Tongue (tissue), 2 donors: ENCODE results near the gene SLC29A1. TPM values are rescaled to one million over a fixed set of nuclear protein-coding genes. Genes with fewer than 3 reads are reported as not detected.

Experiments
- DNase-seq: peaks from one replicate; pipeline ENCODE4 v3.0.0-alpha.2; 2015
- total RNA-seq: library from RNA; depleted of rRNA; stranded (reverse); fragments of >200 nt; gene quantifications from one replicate; pipeline ENCODE4 v1.2.3, GENCODE V29; 2014

SLC29A1 gene
- total RNA-seq, 1 donor from 2014 or later, result 49.5 TPM

- DNase-seq, result peak; percentile 92
Observed at GRCh38 chr6:44237021-44237812, 13.8 kb downstream of the SLC29A1 start.

- peak; percentile 87 for DNase-seq
Observed at GRCh38 chr6:44237813-44238433, 14.5 kb downstream of the SLC29A1 start.

- DNase-seq, result no peak
Observed at GRCh38 chr6:44238687-44239350, 15.4 kb downstream of the SLC29A1 start.

GRCh38 chr6:44243345-44243744, 19.9 kb downstream of the SLC29A1 start:
- no peak for DNase-seq

- DNase-seq, result no peak
Observed at GRCh38 chr6:44245391-44245911, 22.1 kb downstream of the SLC29A1 start.

- peak; percentile 93 for DNase-seq
Observed at GRCh38 chr6:44245912-44246662, 22.7 kb downstream of the SLC29A1 start.

- DNase-seq, result peak; percentile 98
Observed at GRCh38 chr6:44246663-44247337, 23.4 kb downstream of the SLC29A1 start, which contains the start of gene HSP90AB1. Gene HSP90AB1, plus strand, starts transcription at chr6:44247101. Its CDS starts 1,529 bp downstream, at chr6:44248630.

- DNase-seq, result peak; percentile 72
Observed at GRCh38 chr6:44247338-44248302, 24.2 kb downstream of the SLC29A1 start.

- DNase-seq, result no peak
Observed at GRCh38 chr6:44248579-44248978, 25.2 kb downstream of the SLC29A1 start.

- DNase-seq, result no peak
Observed at GRCh38 chr6:44249082-44249748, 25.8 kb downstream of the SLC29A1 start.

GRCh38 chr6:44250067-44250717, 26.8 kb downstream of the SLC29A1 start:
- no peak for DNase-seq

GRCh38 chr6:44250718-44251123, 27.3 kb downstream of the SLC29A1 start:
- no peak for DNase-seq

GRCh38 chr6:44251576-44252524, 28.5 kb downstream of the SLC29A1 start:
- no peak for DNase-seq

GRCh38 chr6:44253307-44254101, 30.1 kb downstream of the SLC29A1 start:
- no peak for DNase-seq

GRCh38 chr6:44254191-44255104, 31.1 kb downstream of the SLC29A1 start:
- DNase-seq, result no peak
